Upper lobe of left lung (tissue), 4 donors: ENCODE results near the gene TREH.

Source experiments
- CTCF ChIP-seq, 6 experiments: fragments of 450-650 bp in 4 of 6; fragments of 200-600 bp in 2 of 6; sonication (generic) in 2 of 6; IDR thresholded peaks; one replicate each; pipeline ENCODE4 v1.5.1; 2016 to 2019; ENCODE audit warnings: antibody characterized with exemption in 6 of 6
- POLR2A ChIP-seq, 4 donors: fragments of 450-650 bp; IDR thresholded peaks; one replicate each; pipeline ENCODE4 v1.5.1; 2016 to 2017; ENCODE audit warnings: antibody characterized with exemption in 4 of 4, mild to moderate bottlenecking in 2 of 4
- POLR2AphosphoS5 ChIP-seq, 2 donors: sonication (generic); formaldehyde crosslinking; IDR thresholded peaks; one replicate each; pipeline ENCODE4 v1.5.1; 2017; ENCODE audit warnings: antibody characterized with exemption in 2 of 2

- TF ChIP-seq CTCF (IDR thresholded peaks at IDR 0.05) (no peak), POLR2AphosphoS5 (IDR thresholded peaks at IDR 0.05) (no peak), POLR2A (IDR thresholded peaks at IDR 0.05) (no peak)
Measured at GRCh38 chr11:118662401-118663271, 16.8 kb downstream of the TREH start.
